C4-2B (cell line): ENCODE data around the gene NBPF1.
"Not testable (repeated sequence)": the region's sequence is repeated elsewhere in the genome, so short reads cannot be mapped to it uniquely, and the experiment has no call there.

Source experiments
- ZFX ChIP-seq: fragments of 450-650 bp; IDR thresholded peaks from 2 replicates; pipeline ENCODE4 v1.6.1; 2017
- TF ChIP-seq, protein P1 (sequence below): fragments of 450-650 bp; conservative IDR thresholded peaks from 2 replicates; pipeline ENCODE4 v1.5.1; 2017; ENCODE audit warnings: mild to moderate bottlenecking

DNA sequence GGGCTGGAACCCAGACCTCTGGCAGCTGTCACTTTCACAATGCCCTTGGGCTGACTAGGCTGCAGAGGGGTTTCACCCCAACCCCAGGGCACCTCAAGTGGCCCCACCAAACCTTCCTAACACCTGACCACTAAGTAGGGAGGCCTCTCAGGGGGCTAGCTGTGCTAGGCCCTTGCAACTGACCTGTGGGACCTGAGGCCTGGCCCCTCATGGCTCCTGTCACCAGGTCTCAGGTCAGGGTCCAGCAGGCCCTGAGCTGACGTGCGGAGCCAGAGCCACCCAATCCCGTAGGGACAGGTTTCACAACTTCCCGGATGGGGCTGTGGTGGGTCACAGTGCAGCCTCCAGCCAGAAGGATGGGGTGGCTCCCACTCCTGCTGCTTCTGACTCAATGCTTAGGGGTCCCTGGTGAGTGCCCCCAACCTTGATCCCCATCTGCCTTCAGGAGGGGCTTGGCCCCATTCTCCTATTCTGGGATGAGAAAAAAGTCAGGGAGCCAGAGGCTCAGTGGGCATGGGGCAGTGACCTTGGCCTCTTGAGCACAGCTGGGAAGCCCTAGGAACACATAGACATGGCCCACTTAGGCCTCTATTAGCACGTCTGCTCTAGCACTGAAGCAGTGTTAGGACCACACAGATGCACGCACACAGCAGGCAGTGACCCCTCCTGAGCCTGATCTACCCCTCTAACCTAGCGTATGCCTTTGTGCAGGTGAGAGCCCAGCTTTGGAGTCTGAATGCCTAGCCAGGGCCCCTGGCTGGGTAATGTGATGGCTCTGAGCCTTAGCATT, 32.1 kb upstream of the NBPF1 start:
- TF ChIP-seq, protein P1, sequence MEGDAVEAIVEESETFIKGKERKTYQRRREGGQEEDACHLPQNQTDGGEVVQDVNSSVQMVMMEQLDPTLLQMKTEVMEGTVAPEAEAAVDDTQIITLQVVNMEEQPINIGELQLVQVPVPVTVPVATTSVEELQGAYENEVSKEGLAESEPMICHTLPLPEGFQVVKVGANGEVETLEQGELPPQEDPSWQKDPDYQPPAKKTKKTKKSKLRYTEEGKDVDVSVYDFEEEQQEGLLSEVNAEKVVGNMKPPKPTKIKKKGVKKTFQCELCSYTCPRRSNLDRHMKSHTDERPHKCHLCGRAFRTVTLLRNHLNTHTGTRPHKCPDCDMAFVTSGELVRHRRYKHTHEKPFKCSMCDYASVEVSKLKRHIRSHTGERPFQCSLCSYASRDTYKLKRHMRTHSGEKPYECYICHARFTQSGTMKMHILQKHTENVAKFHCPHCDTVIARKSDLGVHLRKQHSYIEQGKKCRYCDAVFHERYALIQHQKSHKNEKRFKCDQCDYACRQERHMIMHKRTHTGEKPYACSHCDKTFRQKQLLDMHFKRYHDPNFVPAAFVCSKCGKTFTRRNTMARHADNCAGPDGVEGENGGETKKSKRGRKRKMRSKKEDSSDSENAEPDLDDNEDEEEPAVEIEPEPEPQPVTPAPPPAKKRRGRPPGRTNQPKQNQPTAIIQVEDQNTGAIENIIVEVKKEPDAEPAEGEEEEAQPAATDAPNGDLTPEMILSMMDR: not testable (repeated sequence)
- not testable (repeated sequence) for TF ChIP-seq ZFX
